Panc1 (cell line): ENCODE data around the gene PKD2.

ENCODE experiments used
- POLR2AphosphoS5 ChIP-seq: IDR thresholded peaks from 2 replicates; pipeline ENCODE4 v1.6.1; 2012; ENCODE audit warnings: mild to moderate bottlenecking, low read depth, low read length, moderate library complexity
- SIN3A ChIP-seq: IDR thresholded peaks from 2 replicates; pipeline ENCODE4 v1.6.1; 2012; ENCODE audit warnings: low read depth, mild to moderate bottlenecking, low read length, moderate library complexity, borderline replicate concordance; ENCODE audit not compliant: insufficient read depth
- TCF7L2 ChIP-seq: IDR thresholded peaks from 2 replicates; pipeline ENCODE4 v1.6.1; 2011; ENCODE audit warnings: mild to moderate bottlenecking, low read depth, low read length, inconsistent platforms
- TF ChIP-seq, protein P1 (sequence below): fragments of 450-650 bp; IDR thresholded peaks from 2 replicates; pipeline ENCODE4 v1.5.1; 2017; ENCODE audit warnings: mild to moderate bottlenecking
- TF ChIP-seq, protein P2 (sequence below), 2 experiments: IDR thresholded peaks; 2 replicates each; pipeline ENCODE4 v1.6.1; 2011 to 2012; ENCODE audit warnings: low read depth in 2 of 2, control low read depth in 1 of 2, low read length in 1 of 2, mild to moderate bottlenecking in 1 of 2, moderate library complexity in 1 of 2; ENCODE audit not compliant: insufficient read depth in 1 of 2

DNA sequence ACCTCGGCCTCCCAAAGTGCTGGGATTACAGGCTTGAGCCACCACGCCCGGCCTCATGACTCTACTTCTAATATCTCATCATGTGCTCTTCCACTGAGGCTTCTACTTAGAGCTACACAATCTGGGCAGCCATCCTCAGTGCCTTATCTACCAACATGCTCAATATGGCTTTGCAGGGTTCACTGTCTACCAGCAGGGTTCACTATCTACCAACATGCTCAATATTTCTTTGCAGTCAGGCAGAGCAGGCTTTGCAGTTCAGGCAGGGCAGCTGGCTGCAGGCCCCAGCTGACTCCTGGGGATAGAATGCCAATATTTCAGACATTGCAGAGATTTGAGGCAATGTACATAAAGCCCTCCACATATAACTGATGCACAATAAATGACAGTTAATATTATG, 47.5 kb downstream of the PKD2 start:
- TF ChIP-seq, protein P1, sequence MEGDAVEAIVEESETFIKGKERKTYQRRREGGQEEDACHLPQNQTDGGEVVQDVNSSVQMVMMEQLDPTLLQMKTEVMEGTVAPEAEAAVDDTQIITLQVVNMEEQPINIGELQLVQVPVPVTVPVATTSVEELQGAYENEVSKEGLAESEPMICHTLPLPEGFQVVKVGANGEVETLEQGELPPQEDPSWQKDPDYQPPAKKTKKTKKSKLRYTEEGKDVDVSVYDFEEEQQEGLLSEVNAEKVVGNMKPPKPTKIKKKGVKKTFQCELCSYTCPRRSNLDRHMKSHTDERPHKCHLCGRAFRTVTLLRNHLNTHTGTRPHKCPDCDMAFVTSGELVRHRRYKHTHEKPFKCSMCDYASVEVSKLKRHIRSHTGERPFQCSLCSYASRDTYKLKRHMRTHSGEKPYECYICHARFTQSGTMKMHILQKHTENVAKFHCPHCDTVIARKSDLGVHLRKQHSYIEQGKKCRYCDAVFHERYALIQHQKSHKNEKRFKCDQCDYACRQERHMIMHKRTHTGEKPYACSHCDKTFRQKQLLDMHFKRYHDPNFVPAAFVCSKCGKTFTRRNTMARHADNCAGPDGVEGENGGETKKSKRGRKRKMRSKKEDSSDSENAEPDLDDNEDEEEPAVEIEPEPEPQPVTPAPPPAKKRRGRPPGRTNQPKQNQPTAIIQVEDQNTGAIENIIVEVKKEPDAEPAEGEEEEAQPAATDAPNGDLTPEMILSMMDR, result peak; percentile 66
- TF ChIP-seq, protein P2, sequence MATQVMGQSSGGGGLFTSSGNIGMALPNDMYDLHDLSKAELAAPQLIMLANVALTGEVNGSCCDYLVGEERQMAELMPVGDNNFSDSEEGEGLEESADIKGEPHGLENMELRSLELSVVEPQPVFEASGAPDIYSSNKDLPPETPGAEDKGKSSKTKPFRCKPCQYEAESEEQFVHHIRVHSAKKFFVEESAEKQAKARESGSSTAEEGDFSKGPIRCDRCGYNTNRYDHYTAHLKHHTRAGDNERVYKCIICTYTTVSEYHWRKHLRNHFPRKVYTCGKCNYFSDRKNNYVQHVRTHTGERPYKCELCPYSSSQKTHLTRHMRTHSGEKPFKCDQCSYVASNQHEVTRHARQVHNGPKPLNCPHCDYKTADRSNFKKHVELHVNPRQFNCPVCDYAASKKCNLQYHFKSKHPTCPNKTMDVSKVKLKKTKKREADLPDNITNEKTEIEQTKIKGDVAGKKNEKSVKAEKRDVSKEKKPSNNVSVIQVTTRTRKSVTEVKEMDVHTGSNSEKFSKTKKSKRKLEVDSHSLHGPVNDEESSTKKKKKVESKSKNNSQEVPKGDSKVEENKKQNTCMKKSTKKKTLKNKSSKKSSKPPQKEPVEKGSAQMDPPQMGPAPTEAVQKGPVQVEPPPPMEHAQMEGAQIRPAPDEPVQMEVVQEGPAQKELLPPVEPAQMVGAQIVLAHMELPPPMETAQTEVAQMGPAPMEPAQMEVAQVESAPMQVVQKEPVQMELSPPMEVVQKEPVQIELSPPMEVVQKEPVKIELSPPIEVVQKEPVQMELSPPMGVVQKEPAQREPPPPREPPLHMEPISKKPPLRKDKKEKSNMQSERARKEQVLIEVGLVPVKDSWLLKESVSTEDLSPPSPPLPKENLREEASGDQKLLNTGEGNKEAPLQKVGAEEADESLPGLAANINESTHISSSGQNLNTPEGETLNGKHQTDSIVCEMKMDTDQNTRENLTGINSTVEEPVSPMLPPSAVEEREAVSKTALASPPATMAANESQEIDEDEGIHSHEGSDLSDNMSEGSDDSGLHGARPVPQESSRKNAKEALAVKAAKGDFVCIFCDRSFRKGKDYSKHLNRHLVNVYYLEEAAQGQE (IDR thresholded peaks at IDR 0.05; ENCODE audit: insufficient read depth in 1 of 2, low read depth in 2 of 2, low read length in 1 of 2), result no peak
- TF ChIP-seq SIN3A (no peak), POLR2AphosphoS5 (no peak), TCF7L2 (no peak)
